ENCODE data around the gene SNX32.

Gene SNX32

GRCh38 chr11:65833297-65834030 lies at the start of gene SNX32:
Gene SNX32 (plus strand): TSS chr11:65833963. CDS start chr11:65834066, 103 bp downstream.
- peak; percentile 28 for TF ChIP-seq CTCF (IDR thresholded peaks at IDR 0.05)
- Histone ChIP-seq H3K27me3 (peaks cover 34% of the 10 kb centered on the region), H3K4me3 (ENCODE audit: low read depth in 1 of 2, low read length in 1 of 2) (peak within 1 kb of the TSS; percentile 49 to 57), H3K27ac (no peak within 1 kb of the TSS), H3K4me1 (ENCODE audit: control insufficient read depth in 1 of 2, insufficient read depth in 1 of 2, low read depth in 1 of 2, low read length in 1 of 2) (peaks cover 16 to 17% of the 10 kb centered on the region in 2 experiments), H3K36me3 (no peaks in the 10 kb centered on the region), H3K9me3 (no peaks in the 10 kb centered on the region)

GRCh38 chr11:65785319-65786007 lies 48.3 kb upstream of the SNX32 start:
- Histone ChIP-seq H3K4me1 (ENCODE audit: control insufficient read depth in 1 of 2, insufficient read depth in 1 of 2, low read depth in 1 of 2, low read length in 1 of 2) (peaks cover 35 to 41% of the 10 kb centered on the region in 2 experiments), H3K9me3 (no peaks in the 10 kb centered on the region), H3K27me3 (peaks cover 70% of the 10 kb centered on the region), H3K36me3 (no peaks in the 10 kb centered on the region), H3K4me3 (ENCODE audit: low read depth in 1 of 2, low read length in 1 of 2) (no peak overlapping the region), H3K27ac (no peak overlapping the region)
- TF ChIP-seq CTCF (IDR thresholded peaks at IDR 0.05), result no peak

DNA sequence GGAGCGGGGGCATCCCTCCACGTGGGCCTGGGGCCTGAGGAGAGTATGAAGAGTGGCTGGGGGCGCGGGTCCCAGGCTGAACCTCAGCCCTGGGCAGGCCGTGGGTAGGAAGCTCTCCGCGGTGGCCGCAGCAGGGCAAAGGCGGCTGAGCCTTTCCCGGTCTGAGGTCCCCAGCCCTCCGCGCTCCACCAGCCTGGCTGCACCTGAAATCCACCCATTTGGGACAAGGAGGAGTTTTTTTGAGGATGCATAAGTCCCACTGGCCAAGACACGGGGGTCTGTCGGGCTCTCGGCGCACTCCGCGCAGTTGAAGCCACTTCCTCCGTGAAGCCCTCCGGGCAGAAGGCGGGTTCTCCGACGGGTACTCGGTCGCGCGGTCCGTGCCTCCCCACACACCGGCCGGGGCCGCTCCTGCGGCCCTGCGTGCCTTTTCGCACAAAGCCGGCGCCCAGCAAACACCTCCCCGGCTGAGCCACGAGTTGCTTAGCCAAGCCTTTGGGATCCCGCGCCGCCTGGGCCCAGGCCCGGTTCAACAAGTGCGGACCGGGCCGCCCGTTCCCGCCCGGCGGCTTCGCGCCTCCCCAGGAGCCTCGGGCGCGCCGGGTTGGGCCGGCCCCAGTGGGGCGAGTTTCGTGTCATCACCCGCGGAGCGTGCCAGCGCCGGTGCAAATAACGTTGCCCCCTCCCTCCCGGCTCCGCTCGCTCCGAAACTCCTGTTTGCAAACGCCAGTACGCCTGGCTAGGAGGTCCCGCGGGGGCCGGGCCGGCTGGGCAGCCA lies 47.6 kb upstream of the SNX32 start:
- peaks cover 35 to 42% of the 10 kb centered on the region in 2 experiments for H3K4me1 ChIP-seq (ENCODE audit: control insufficient read depth in 1 of 2, insufficient read depth in 1 of 2, low read depth in 1 of 2, low read length in 1 of 2)
- no peaks in the 10 kb centered on the region for H3K9me3 ChIP-seq
- peaks cover 77% of the 10 kb centered on the region for H3K27me3 ChIP-seq
- H3K36me3 ChIP-seq, result no peaks in the 10 kb centered on the region
- peak overlapping the region; percentile 38 to 74 for H3K4me3 ChIP-seq (ENCODE audit: low read depth in 1 of 2, low read length in 1 of 2)
- H3K27ac ChIP-seq, result no peak overlapping the region
- TF ChIP-seq CTCF (IDR thresholded peaks at IDR 0.05), result no peak

GRCh38 chr11:65786786-65787636 lies 46.8 kb upstream of the SNX32 start, which contains the start of gene OVOL1:
Gene OVOL1 (plus strand): TSS chr11:65787063. CDS start chr11:65787374, 311 bp downstream.
- Histone ChIP-seq H3K27me3 (peaks cover 77% of the 10 kb centered on the region), H3K4me3 (ENCODE audit: low read depth in 1 of 2, low read length in 1 of 2) (peak within 1 kb of the TSS; percentile 50 to 74)

More at GRCh38 chr11:65786786-65787636, 46.8 kb upstream of the SNX32 start, which contains the start of gene OVOL1:
- Histone ChIP-seq H3K27ac (peak within 1 kb of the TSS; percentile 29), H3K36me3 (no peaks in the 10 kb centered on the region), H3K9me3 (no peaks in the 10 kb centered on the region), H3K4me1 (ENCODE audit: control insufficient read depth in 1 of 2, insufficient read depth in 1 of 2, low read depth in 1 of 2, low read length in 1 of 2) (peaks cover 27 to 42% of the 10 kb centered on the region in 2 experiments)
- TF ChIP-seq CTCF (IDR thresholded peaks at IDR 0.05), result no peak

Measured in neutrophil (primary cell).